Fibroblast of the aortic adventitia (primary cell): Measurements from ENCODE around the gene NUMA1. TPM values are rescaled to one million over a fixed set of nuclear protein-coding genes. Genes with fewer than 3 reads are reported as not detected.
A peak's percentile ranks its signal among the peaks of the same experiment; 100 is the strongest.

Experiments used
- DNase-seq: peaks from one replicate; pipeline ENCODE4 v3.0.0-alpha.2; 2010; ENCODE audit warnings: low read depth
- H3K4me3 ChIP-seq: 2 replicates; pipeline ENCODE4 v1.5.1; 2011; ENCODE audit warnings: low read depth, mild to moderate bottlenecking, control low read depth, low read length, moderate library complexity
- total RNA-seq: library from RNA; depleted of rRNA; stranded (reverse); fragments of >200 nt; gene quantifications from 2 replicates; pipeline ENCODE4 v1.2.3, GENCODE V29; 2012; ENCODE audit warnings: low replicate concordance
- TF ChIP-seq, protein P1 (sequence below): IDR thresholded peaks from 2 replicates; pipeline ENCODE4 v1.5.1; 2011; ENCODE audit warnings: mild to moderate bottlenecking, low read length, control low read depth, inconsistent platforms; ENCODE audit not compliant: insufficient read depth

The NUMA1 gene
- total RNA-seq, 1 donor = 134 TPM

DNA sequence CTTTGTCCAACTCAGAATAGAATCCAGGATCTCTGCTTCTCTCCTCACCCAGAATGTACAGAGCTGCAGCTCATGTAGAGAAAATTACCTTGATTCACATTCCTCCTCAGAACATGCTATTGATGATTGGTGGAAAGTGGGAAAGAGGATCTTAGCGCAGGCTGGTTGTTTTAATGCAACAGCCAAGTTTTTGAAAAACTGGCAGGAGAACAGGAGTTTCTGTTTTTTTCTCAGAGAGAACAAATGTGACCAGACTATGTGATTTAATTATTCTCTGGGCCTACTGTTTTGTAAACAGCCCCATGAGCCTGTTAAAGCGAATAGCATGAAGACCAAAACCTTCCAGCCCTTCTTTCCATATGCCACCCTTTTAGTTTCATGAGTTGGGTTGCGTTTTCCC lies 100.7 kb downstream of the NUMA1 start:
- TF ChIP-seq, protein P1, sequence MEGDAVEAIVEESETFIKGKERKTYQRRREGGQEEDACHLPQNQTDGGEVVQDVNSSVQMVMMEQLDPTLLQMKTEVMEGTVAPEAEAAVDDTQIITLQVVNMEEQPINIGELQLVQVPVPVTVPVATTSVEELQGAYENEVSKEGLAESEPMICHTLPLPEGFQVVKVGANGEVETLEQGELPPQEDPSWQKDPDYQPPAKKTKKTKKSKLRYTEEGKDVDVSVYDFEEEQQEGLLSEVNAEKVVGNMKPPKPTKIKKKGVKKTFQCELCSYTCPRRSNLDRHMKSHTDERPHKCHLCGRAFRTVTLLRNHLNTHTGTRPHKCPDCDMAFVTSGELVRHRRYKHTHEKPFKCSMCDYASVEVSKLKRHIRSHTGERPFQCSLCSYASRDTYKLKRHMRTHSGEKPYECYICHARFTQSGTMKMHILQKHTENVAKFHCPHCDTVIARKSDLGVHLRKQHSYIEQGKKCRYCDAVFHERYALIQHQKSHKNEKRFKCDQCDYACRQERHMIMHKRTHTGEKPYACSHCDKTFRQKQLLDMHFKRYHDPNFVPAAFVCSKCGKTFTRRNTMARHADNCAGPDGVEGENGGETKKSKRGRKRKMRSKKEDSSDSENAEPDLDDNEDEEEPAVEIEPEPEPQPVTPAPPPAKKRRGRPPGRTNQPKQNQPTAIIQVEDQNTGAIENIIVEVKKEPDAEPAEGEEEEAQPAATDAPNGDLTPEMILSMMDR = no peak
- DNase-seq = no peak
- H3K4me3 ChIP-seq = no peak overlapping the region

DNA sequence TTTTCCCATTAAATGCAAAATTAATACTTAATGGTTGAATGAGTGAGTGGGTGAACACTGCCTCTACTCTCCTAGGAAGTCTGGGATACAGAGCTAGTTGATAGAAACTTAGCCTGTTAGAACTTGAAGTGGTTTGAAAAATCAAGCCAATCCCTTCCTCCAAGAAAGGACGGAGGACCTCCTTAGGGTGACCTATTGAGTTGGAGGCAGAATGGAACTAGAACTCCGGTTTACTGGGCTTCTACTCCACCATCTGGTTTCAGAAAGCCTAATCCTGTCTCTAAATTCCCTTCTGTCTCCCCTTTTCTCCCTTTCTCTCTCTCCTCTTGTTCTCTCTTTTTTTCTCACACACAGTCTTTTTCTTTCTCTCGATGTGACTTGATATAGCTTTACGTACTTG lies 101.2 kb downstream of the NUMA1 start:
- H3K4me3 ChIP-seq = no peak overlapping the region
- DNase-seq = no peak
- TF ChIP-seq, protein P1 = no peak

DNA sequence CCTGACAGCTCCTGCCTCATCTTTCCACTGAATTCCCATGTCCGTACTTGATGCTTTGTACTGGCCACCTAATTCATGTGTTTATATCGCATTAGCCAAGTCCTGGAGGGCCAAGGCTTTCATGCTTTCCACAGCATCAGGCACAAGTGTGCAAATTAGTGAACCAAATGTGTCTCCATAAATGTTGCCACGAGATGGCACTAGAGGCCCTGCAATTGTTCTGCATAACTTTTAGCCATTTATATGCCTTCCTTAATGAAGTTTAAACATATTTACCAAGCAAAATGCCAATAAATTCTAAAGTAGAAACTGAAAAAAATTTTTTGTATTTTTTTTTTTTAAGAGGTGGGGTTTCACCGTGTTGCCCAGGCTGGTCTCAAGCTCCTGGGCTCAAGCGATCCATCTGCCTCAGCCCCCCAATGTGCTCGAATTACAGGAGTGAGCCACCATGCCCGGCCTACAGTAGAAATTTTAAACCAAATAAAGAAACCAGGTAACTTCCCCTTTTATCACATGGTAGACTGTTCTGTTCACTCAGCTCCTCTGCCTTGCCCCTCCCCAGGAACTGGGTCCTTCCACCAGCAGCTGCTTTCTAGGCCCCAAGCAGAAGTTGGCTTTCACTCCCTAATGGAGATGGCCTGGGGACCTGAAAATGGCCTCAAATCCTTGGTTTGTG lies 102.5 kb downstream of the NUMA1 start:
- no peak overlapping the region for H3K4me3 ChIP-seq
- TF ChIP-seq, protein P1 = peak; percentile 72
- peak; percentile 75 for DNase-seq

DNA sequence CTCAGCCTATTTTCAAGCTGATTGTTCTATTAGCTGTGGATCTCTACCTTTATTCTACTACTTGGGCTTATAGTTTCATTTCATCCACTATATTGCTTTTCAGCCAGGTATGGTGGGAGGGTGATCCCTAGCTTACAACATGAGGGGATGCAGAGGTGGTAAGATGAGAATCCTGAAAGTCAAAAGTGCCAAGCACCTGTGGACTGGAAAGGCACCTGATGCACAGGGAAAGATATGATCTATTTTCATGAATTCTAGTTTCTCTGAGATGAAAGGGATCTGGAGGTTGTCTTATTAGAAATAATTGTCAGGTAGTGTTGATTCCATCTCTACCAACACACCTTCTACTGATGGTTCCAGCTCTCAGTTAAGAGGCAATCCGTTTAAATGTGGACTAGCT lies 103.3 kb downstream of the NUMA1 start:
- no peak overlapping the region for H3K4me3 ChIP-seq
- TF ChIP-seq, protein P1 = no peak
- DNase-seq = no peak

DNA sequence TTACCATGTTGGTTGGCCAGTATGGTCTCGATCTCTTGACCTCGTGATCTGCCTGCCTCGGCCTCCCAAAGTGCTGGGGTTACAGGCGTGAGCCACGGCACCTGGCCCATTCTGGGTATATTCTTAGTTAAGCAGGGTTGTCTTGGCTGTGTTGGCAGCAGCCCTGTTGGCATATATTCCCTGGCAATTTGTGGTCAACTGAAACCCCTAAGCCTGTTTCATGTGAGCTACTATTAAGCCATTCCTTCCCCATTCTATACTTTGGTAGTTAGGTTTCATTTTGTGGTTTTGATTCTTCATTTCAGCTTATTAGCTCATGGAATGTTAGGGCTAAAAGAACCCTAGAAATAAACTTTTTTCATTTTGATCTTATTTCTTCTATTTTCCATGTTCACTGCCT lies 103.8 kb downstream of the NUMA1 start:
- no peak overlapping the region for H3K4me3 ChIP-seq
- DNase-seq = no peak
- TF ChIP-seq, protein P1 = no peak

DNA sequence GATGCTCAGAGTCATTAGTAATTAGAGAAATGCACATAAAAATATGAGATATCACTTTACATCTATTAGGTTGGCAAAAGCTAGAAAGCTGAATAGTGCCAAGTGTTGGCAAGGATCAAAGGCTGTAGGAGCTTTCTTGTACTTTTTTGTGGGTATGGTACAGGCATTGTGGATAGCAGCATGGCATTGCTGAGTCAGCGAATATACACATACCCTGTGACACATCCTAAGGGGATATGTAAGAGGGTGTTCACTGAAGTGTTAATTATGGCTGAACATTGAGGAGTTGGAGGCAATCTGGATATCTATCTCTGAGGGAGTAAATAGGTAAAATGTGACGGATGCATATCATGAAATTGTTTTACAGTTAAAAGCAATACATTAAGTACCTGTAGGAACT lies 108.7 kb downstream of the NUMA1 start:
- TF ChIP-seq, protein P1 = no peak
- DNase-seq = no peak
- H3K4me3 ChIP-seq = no peak overlapping the region

DNA sequence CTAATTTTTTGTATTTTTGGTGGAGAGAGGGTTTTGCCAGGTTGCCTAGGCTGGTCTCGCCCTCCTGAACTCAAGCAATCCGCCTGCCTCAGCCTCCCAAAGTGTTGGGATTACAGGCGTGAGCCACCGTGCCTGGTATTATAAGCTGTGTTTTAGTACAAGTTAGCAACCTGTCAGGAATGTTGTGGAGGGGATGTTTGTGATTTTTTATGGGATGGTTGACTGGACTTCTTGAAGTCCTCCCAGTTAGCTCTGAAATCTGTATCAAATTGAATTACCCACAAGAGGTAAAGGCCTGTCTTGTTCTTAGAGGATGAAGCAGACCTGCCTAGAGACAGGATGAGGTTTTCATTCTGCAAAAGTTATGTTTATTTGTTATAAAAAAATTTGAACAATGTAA lies 115.7 kb downstream of the NUMA1 start:
- H3K4me3 ChIP-seq = no peak overlapping the region
- DNase-seq = no peak
- TF ChIP-seq, protein P1 = no peak
